ENCODE data around the gene PSMG4.

DNA sequence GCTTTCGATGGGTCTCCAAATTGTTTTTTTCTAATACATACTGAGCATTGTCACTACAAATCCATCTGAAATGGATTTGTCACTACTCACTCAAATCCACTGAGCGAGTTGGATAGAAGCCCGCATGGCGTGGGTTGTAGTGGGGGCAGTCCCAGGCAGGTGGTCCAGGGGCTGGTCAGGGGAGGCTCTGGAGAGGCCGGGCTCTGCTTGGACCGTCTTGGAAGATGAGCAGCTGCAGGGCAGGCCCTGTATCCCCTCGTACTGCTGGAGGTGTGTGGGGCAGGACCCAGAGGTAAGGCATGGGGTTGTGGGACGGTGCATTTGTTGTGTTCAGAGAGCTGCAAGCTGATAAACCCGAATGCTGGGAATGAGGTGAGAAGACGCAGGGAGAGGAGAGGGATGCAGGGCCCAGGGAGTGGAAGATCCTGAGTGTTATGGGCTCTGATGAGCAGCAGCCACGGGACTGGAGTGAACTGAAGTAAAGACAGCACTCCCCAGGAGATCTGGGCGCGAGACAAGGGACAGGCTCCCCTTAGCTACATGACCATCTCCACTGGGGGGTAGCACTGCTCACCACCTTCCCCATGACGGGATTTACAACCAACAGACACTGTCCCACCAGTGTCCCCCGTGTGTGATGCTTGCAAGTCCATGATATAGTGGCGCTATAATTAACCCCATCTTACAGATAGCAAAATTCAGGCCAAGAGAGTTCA lies 45.9 kb downstream of the PSMG4 start:
- TF ChIP-seq, protein P1, sequence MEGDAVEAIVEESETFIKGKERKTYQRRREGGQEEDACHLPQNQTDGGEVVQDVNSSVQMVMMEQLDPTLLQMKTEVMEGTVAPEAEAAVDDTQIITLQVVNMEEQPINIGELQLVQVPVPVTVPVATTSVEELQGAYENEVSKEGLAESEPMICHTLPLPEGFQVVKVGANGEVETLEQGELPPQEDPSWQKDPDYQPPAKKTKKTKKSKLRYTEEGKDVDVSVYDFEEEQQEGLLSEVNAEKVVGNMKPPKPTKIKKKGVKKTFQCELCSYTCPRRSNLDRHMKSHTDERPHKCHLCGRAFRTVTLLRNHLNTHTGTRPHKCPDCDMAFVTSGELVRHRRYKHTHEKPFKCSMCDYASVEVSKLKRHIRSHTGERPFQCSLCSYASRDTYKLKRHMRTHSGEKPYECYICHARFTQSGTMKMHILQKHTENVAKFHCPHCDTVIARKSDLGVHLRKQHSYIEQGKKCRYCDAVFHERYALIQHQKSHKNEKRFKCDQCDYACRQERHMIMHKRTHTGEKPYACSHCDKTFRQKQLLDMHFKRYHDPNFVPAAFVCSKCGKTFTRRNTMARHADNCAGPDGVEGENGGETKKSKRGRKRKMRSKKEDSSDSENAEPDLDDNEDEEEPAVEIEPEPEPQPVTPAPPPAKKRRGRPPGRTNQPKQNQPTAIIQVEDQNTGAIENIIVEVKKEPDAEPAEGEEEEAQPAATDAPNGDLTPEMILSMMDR (IDR thresholded peaks at IDR 0.05; ENCODE audit: insufficient read depth, low read length): no peak
- TF ChIP-seq, protein P2, sequence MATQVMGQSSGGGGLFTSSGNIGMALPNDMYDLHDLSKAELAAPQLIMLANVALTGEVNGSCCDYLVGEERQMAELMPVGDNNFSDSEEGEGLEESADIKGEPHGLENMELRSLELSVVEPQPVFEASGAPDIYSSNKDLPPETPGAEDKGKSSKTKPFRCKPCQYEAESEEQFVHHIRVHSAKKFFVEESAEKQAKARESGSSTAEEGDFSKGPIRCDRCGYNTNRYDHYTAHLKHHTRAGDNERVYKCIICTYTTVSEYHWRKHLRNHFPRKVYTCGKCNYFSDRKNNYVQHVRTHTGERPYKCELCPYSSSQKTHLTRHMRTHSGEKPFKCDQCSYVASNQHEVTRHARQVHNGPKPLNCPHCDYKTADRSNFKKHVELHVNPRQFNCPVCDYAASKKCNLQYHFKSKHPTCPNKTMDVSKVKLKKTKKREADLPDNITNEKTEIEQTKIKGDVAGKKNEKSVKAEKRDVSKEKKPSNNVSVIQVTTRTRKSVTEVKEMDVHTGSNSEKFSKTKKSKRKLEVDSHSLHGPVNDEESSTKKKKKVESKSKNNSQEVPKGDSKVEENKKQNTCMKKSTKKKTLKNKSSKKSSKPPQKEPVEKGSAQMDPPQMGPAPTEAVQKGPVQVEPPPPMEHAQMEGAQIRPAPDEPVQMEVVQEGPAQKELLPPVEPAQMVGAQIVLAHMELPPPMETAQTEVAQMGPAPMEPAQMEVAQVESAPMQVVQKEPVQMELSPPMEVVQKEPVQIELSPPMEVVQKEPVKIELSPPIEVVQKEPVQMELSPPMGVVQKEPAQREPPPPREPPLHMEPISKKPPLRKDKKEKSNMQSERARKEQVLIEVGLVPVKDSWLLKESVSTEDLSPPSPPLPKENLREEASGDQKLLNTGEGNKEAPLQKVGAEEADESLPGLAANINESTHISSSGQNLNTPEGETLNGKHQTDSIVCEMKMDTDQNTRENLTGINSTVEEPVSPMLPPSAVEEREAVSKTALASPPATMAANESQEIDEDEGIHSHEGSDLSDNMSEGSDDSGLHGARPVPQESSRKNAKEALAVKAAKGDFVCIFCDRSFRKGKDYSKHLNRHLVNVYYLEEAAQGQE (IDR thresholded peaks at IDR 0.05; ENCODE audit: insufficient replicate concordance, low read depth): no peak

All from HL-60 (cell line).